SK-N-SH (cell line): Measurements from ENCODE around the gene SERPINE2.

ENCODE experiments used
- CTCF ChIP-seq: fragments of 200-600 bp; sonication (generic); IDR thresholded peaks from 2 replicates; pipeline ENCODE4 v1.6.1; 2017; ENCODE audit warnings: antibody characterized with exemption, mild to moderate bottlenecking, moderate library complexity
- FOXJ3 ChIP-seq: sonication (generic); formaldehyde crosslinking; IDR thresholded peaks from 2 replicates; pipeline ENCODE4 v1.5.1; 2020; ENCODE audit warnings: mild to moderate bottlenecking, missing genetic modification reagents
- SMC3 ChIP-seq: IDR thresholded peaks from 2 replicates; pipeline ENCODE4 v1.6.1; 2012; ENCODE audit warnings: low read depth, low read length, improper control_type of control experiment
- TAF1 ChIP-seq: IDR thresholded peaks from 2 replicates; pipeline ENCODE4 v1.6.1; 2012; ENCODE audit warnings: low read depth, mild to moderate bottlenecking, low read length, moderate library complexity, borderline replicate concordance

GRCh38 chr2:223971731-223972130, 67.4 kb downstream of the SERPINE2 start:
- TF ChIP-seq SMC3 (no peak), FOXJ3 (CRISPR knock-in tag) (no peak), TAF1 (no peak), CTCF (no peak)
